Upper lobe of left lung (tissue), 4 donors: Measurements from ENCODE around the gene ACYP1.

Experiments used
- EP300 ChIP-seq, 4 donors: sonication (generic); formaldehyde crosslinking; IDR thresholded peaks; one replicate each; pipeline ENCODE4 v1.5.1; 2017; ENCODE audit warnings: antibody characterized with exemption in 4 of 4, control low read depth in 2 of 4
- POLR2A ChIP-seq, 4 donors: fragments of 450-650 bp; IDR thresholded peaks; one replicate each; pipeline ENCODE4 v1.5.1; 2016 to 2017; ENCODE audit warnings: antibody characterized with exemption in 4 of 4, mild to moderate bottlenecking in 2 of 4
- POLR2AphosphoS5 ChIP-seq, 2 donors: sonication (generic); formaldehyde crosslinking; IDR thresholded peaks; one replicate each; pipeline ENCODE4 v1.5.1; 2017; ENCODE audit warnings: antibody characterized with exemption in 2 of 2
- TF ChIP-seq, protein P1 (sequence below), 6 experiments: fragments of 450-650 bp in 4 of 6; fragments of 200-600 bp in 2 of 6; sonication (generic) in 2 of 6; IDR thresholded peaks; one replicate each; pipeline ENCODE4 v1.5.1; 2016 to 2019; ENCODE audit warnings: antibody characterized with exemption in 6 of 6

DNA sequence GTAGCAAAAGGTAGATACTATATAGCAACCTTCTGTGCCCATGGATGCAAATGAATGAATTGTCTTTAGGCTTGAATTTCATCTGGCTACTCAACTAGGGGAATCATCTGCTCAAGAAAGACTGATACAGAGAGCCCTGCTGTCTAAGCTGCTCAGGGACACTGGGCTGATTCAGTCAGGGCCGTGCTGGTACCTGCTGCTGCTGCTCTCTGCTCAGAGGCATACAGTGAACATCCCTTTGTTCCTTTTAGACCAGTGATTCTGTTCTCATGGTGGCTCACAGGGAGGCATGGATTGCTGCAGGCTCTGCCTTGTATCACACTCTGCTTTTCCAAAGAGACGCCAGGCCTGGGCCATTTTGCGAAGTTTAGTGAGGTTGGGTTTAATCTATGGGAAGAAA is 47.0 kb downstream of the ACYP1 start:
- TF ChIP-seq POLR2A (IDR thresholded peaks at IDR 0.05), result no peak
- TF ChIP-seq, protein P1, sequence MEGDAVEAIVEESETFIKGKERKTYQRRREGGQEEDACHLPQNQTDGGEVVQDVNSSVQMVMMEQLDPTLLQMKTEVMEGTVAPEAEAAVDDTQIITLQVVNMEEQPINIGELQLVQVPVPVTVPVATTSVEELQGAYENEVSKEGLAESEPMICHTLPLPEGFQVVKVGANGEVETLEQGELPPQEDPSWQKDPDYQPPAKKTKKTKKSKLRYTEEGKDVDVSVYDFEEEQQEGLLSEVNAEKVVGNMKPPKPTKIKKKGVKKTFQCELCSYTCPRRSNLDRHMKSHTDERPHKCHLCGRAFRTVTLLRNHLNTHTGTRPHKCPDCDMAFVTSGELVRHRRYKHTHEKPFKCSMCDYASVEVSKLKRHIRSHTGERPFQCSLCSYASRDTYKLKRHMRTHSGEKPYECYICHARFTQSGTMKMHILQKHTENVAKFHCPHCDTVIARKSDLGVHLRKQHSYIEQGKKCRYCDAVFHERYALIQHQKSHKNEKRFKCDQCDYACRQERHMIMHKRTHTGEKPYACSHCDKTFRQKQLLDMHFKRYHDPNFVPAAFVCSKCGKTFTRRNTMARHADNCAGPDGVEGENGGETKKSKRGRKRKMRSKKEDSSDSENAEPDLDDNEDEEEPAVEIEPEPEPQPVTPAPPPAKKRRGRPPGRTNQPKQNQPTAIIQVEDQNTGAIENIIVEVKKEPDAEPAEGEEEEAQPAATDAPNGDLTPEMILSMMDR (IDR thresholded peaks at IDR 0.05), result no peak
- no peak for TF ChIP-seq EP300 (IDR thresholded peaks at IDR 0.05)
- no peak for TF ChIP-seq POLR2AphosphoS5 (IDR thresholded peaks at IDR 0.05)
